ENCODE data around the gene SRMS.
A peak's percentile ranks its signal among the peaks of the same experiment; 100 is the strongest.

The SRMS gene

GRCh38 chr20:63551068-63551467 lies 3.5 kb upstream of the SRMS start:
- no peak for DNase-seq

DNA sequence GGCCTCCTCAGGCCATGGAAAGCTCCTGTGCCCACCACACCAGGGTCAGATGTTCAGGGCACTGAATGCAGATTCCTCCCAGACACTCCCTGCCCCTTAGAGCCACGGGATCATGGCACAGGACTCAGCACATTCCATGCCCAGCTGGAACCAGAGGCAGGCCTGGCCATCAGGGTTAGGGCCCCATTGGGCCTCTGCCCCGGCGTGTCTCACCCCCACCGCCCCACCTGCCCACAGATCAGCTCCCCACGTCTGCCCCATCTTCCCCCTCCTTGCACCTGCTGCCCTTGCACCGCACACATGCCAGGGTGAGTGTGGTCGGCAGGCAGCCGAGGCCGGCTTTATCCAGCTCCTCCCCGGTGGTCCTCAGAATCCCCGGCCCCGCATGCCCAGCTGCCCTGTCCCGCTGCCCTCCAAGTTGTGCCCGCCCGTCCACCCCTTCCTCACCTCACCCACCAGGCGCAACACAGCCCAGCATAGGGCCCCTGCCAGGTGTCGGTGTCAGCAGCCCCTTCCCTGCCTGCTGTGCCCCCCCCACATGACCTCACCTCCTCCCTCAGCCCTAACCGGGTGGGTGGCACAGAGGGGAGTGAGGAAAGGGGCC lies 2.2 kb upstream of the SRMS start:
- DNase-seq = no peak

DNA sequence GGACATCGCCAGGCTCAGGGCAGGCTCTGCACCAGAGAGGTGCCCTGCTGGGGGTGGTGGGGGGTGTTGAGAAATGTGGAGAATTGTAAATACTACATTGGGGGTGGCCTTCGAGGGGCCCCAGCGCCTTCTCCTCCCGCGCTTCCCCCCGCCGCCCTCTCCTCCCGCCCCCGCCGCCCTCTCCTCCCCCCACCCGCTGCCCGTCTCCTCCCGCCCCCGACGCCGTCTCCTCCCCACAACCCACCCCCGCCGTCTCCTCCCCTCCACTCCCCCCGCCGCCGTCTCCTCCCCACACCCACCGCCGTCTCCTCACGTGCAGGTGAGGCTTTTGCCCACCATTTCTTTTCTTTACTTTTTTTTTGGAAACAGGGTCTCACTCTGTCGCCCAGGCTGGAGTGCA lies 1.5 kb upstream of the SRMS start:
- no peak for DNase-seq

- DNase-seq = no peak
Observed at GRCh38 chr20:63548542-63548941, 993 bp upstream of the SRMS start.

DNA sequence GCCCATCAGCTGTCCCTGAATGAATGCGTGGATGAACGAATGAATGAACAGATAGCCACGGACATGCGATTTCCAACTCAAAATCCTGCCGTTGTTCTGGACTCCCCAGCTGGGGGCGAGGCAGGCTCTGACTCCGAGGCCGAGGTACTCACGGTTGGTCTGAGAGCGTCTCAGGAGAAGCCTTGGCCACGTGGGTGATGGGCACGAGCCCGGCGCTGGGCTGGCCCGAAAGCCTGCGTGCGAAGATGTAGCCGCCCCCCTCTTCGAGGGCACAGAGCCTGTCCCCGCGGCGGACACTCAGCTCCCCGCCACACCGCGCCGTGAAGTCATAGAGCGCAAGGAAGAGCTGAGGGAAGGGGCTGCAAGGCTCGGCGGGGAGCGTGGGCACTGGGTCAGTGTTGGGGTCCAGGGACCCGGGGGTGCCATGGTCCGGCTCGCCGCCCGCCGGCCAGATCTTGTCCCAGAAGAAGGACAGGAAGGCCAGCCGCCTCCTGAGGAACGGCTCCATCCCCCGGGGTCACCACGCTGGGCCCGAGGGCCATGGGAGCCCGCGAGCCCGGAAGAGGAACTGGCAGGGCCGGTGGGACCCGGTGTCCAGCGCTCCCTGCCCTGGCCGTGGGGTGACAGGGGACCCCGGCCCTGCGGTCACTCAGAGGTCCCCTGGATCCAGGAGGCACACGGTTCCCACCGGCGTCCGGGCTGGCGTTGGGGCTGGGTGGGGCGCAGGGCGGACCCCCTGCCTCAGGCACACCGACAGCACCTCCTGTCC lies 409 bp downstream of the SRMS start:
- no peak for DNase-seq

GRCh38 chr20:63546256-63546955 lies 1.1 kb downstream of the SRMS start:
- no peak for DNase-seq

- DNase-seq = no peak
Observed at GRCh38 chr20:63545814-63546213, 1.7 kb downstream of the SRMS start.

GRCh38 chr20:63544958-63545516 lies 2.5 kb downstream of the SRMS start:
- DNase-seq = no peak

- no peak for DNase-seq
Observed at GRCh38 chr20:63544241-63544957, 3.1 kb downstream of the SRMS start.

- DNase-seq = no peak
Observed at GRCh38 chr20:63543733-63544132, 3.8 kb downstream of the SRMS start.

GRCh38 chr20:63543131-63543530 lies 4.4 kb downstream of the SRMS start:
- no peak for DNase-seq

DNA sequence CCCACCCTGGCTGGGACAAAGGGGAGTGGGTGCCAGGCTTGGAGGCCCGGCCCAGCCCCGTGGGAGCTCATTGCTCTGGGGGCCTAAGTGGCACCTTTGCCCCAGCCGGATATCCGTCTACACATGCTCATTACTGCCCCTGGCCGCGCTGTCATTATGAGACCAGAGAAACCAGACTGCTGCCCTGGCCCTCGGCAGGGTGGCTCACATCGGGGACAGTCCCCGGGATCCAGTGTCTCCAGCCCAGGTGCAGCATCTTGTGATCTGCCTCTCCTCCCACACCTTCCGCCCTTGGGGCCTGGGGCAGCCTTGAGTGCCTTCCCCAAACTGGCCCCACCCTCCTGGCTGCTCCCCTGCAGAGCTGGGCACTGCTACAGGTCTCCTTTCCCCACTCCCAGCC lies 4.9 kb downstream of the SRMS start:
- no peak for DNase-seq

GRCh38 chr20:63542031-63542559 lies 5.5 kb downstream of the SRMS start:
- DNase-seq = no peak

DNA sequence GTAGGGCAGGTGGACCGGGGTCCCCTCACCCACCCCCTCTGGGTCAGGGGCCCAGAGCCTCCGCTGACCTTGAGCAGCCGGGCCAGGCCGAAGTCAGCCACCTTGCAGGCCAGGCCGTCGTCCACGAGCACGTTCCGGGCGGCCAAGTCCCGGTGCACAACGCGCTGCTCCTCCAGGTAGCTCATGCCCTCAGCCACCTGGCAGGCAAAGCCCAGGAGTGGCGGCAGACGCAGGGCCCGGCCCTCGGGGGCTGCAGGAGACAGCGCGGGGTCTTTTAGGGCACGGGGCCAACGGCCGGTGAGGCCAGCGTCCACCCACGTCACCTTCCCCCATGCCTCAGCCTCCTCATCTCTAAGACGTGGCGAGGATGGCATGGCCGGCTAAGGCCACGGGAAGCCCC lies 6.2 kb downstream of the SRMS start:
- no peak for DNase-seq

- DNase-seq = no peak
Observed at GRCh38 chr20:63540417-63541186, 6.9 kb downstream of the SRMS start.

DNA sequence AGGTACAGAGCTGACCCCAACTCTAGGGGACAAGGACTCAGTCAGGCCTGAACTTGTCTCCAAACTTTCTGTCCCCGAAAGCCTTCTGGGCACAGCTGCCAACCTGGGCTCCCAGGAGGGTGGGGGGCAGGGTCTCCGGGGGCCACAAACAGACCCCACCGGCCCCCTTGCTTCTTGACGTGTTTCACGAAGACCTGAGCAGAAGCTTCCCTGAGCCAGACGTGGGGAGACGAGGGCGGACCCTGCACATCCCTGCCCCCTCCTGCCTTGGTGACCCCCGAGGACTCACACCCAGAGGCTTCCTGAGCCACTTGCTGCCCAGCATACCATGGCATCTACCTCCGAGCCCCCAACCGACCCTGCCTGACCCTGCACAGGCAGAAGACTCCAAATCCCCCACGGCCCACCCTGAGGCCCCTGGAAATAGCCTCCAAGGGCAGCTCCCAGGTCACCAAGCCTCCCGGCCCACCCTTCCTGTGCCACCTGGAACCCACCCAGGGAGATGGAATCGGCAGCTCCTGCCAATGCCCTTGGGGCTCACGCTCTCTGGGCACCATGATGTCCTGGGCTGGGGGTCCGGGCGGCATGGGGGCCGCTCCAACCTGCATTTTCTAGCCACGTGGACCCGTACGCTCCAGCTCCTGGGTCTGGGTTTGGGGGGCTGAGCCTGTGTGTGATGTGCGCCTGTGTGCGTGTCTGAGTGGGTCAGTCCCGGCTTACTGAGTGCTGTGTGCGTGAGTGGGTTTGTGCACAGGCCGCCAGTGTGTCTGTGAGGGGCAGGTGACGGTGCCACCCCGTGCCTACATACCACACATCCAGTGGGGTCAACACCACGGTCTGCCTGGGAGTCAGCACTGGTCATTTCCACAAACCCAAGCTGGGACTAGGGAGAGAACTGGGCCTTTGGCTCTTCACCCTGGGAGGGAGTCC lies 7.8 kb downstream of the SRMS start:
- no peak for DNase-seq

GRCh38 chr20:63539092-63539430 lies 8.5 kb downstream of the SRMS start:
- no peak for DNase-seq

DNA sequence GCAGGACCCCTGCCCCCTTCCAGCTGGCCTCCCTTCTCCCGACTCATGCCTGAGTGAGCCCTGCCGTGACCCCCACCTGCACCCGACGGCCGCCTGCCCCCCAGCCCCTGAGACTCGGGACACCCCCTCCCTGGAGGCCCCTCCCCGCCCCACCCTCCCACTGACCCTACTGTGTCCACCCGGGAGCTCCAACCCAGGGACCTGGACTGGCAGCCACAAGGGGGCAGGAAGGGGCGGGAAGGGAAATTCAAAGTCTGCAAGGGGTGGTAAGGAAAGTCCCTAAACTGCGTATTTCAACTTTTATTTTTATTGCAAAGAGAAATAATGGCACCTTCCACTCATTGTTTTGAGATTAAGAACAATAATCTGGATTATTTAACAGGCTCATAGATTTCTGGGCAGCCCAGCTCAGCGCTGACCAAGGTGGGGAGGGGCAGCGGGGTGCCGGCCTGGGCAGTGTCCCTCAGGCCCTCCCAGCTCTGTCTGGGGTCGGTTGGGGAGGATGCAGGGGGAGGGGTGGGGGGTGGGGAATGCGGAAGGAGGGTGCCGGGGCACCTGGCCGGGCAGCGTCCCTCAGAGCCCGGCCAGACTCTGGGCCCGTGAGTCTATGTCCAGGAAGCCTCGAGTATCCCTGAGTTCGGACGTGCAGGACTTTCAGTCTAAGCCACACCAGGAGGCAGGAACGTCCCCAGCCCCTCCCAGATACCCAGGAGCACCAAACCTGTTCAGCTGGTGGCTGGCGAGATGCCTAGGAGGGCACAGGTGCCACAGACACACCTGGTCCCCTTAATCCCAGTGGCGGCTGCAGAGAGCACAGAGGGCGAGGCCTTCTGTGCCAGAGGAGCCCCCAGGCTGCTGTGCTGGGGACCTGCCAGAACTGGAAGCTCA lies 9.1 kb downstream of the SRMS start:
- no peak for DNase-seq

DNA sequence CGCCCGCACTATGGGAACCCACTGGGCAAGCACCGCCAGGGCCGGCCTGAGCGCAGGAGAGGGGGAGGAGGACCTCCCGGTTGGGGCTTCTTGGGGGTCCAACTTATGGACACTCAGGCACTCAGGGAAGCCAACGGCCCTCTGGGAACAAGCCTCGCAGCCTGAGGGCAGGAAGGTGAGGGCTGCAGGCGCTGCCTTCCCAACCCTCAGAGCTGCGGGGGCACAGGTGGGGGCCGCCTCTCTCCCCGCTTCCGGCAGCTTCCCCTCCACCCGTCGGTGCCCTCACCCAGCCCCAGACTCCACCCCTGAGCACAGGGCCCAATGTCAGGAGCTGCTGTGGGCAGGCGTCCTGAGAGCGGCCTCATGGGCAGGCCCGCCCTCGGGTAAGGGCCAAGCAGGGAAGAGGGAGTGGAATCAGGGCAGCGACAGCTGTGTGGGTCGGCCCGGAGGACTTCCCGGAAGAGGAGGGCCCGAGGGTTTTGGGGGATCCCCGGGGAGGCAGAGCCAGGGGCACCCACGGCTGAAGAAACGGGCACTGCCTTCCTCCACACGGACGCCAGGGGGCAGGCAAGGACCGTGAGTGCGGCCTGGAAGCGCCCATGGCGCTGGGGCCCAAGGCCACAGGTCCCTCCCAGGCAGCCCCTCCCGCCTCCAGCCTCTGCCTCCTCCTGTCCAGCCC lies 9.9 kb downstream of the SRMS start:
- DNase-seq = peak; percentile 60

Data from SIG-M5 (cell line).